ENCODE results near the gene KDM4B.

Gene KDM4B

DNA sequence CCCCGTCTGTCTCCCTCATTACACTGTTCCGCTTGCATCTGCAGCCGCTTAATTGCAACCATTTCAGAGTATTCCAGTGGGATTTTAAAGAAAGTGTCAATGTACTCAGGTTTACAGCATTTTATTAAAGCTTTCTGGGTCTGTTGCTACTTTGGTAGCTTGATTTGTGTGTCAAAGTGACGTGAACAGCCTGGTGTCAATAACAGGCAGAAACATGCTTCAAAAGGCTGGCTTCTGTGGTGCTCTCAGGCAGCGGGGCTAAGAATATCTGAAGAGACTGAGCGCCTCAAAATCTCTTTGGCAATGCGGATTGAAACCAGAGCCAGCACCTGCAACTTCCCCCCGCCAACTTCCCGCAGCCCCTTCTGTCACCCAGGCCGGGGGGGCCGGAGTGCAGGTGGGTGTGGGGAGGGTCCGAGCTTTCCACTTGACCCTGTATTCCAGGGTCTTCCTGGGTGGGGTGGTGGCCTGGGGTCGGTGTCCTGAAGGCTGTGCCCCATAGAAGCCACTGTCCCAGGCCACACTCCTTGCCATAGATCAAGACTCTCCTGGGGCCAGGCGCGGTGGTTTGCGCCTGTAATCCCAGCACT, 81.2 kb downstream of the KDM4B start:
- TF ChIP-seq, protein P1, sequence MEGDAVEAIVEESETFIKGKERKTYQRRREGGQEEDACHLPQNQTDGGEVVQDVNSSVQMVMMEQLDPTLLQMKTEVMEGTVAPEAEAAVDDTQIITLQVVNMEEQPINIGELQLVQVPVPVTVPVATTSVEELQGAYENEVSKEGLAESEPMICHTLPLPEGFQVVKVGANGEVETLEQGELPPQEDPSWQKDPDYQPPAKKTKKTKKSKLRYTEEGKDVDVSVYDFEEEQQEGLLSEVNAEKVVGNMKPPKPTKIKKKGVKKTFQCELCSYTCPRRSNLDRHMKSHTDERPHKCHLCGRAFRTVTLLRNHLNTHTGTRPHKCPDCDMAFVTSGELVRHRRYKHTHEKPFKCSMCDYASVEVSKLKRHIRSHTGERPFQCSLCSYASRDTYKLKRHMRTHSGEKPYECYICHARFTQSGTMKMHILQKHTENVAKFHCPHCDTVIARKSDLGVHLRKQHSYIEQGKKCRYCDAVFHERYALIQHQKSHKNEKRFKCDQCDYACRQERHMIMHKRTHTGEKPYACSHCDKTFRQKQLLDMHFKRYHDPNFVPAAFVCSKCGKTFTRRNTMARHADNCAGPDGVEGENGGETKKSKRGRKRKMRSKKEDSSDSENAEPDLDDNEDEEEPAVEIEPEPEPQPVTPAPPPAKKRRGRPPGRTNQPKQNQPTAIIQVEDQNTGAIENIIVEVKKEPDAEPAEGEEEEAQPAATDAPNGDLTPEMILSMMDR (IDR thresholded peaks at IDR 0.05), result no peak

DNA sequence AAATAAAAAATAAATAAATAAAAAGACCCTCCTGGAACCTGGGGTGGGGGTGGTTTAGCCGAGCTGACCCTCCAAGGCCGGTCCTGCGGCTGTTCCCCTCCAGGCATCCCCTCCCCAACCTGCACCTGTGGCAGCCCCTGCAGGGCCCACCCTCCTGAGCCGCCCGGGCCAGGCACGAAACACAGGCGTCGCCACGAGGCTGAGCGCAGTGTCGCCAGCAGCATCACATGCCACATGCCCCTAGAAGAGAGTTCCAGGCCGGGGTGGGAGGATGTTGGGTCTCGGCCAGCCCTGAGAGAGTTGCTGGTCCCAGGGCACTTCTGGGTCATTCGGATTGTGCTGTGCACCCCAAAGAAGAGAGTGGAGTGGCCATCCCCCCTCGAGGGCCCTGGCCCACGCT, 82.0 kb downstream of the KDM4B start:
- TF ChIP-seq, protein P1 (IDR thresholded peaks at IDR 0.05), result no peak

GRCh38 chr19:5051619-5052018, 82.7 kb downstream of the KDM4B start:
- TF ChIP-seq, protein P1 (IDR thresholded peaks at IDR 0.05), result no peak

GRCh38 chr19:5052515-5052914, 83.6 kb downstream of the KDM4B start:
- TF ChIP-seq, protein P1 (IDR thresholded peaks at IDR 0.05), result peak; percentile 14; the same call in 1 of the 2 replicates

DNA sequence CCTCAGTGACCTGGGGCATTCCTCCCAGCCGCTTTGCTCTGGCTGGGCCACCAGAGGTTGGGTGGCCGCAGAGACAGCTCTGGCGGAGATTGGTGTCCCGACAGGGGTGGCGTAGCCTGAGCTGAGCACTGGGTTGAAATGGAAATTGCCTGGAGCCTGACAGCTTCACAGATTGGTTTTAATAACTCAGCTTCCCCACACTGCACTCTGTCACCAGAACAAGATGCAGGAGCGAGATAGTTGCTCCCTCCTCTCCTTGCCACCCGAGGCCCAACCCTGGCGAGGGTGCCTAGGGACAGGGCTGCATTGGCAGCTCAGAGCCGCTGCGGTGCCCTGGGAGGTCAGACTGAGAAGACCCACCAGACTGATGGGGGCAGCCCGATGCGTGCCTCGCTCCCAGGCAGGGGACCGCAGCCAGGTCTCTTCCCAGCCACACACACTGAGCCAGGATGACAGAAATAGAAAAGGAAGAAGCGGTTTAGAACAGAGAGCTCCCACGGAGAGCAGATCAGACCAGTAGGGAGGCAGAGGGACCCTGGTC, 84.1 kb downstream of the KDM4B start:
- TF ChIP-seq, protein P1 (IDR thresholded peaks at IDR 0.05), result no peak

DNA sequence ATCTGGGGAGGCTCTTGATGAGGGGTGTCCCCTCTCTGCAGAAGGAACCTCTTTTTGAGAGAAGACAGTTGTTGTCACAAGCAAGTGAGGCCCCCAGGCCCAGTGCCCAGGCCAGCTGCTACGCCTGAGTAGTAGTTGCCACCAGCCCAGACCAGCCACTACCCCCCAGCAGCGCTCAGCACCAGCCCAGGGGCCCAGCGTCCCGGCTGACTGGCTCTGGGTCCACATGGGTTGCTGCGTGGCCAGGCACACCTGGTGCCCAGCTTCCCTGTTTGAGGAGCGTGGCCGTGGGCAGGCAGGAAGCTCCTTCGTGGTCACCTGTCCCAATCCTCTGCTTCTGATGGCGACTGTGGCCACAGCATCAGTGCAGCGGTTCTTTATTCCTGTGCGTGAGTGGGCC, 84.7 kb downstream of the KDM4B start:
- TF ChIP-seq, protein P1 (IDR thresholded peaks at IDR 0.05), result no peak

- TF ChIP-seq, protein P1 (IDR thresholded peaks at IDR 0.05), result no peak
Observed at GRCh38 chr19:5054551-5055456, 85.9 kb downstream of the KDM4B start.
